HuH-7 (cell line): ENCODE data around the gene PDGFD.

ENCODE experiments used
- DNase-seq: peaks from one replicate; pipeline ENCODE4 v3.0.0; 2011; ENCODE audit warnings: low spot score

Gene PDGFD

GRCh38 chr11:103883856-103884255, 280.1 kb downstream of the PDGFD start:
- DNase-seq, result no peak

GRCh38 chr11:103883291-103883690, 280.7 kb downstream of the PDGFD start:
- DNase-seq, result no peak

- no peak for DNase-seq
Measured at GRCh38 chr11:103881584-103881983, 282.4 kb downstream of the PDGFD start.

- DNase-seq, result no peak
Measured at GRCh38 chr11:103880968-103881367, 283.0 kb downstream of the PDGFD start.

GRCh38 chr11:103878646-103879045, 285.3 kb downstream of the PDGFD start:
- no peak for DNase-seq

- no peak for DNase-seq
Measured at GRCh38 chr11:103877221-103877620, 286.7 kb downstream of the PDGFD start.

- no peak for DNase-seq
Measured at GRCh38 chr11:103875855-103876510, 288.0 kb downstream of the PDGFD start.

GRCh38 chr11:103872748-103873147, 291.2 kb downstream of the PDGFD start:
- no peak for DNase-seq

- no peak for DNase-seq
Measured at GRCh38 chr11:103871923-103872551, 291.9 kb downstream of the PDGFD start.

- DNase-seq, result no peak
Measured at GRCh38 chr11:103870821-103871309, 293.1 kb downstream of the PDGFD start.

- DNase-seq, result no peak
Measured at GRCh38 chr11:103867481-103867880, 296.5 kb downstream of the PDGFD start.

GRCh38 chr11:103863497-103863896, 300.4 kb downstream of the PDGFD start:
- no peak for DNase-seq

GRCh38 chr11:103862802-103863174, 301.2 kb downstream of the PDGFD start:
- no peak for DNase-seq

GRCh38 chr11:103862094-103862801, 301.7 kb downstream of the PDGFD start:
- DNase-seq, result no peak
